HepG2 (cell line): ENCODE data around the gene SYNGR2. TPM values are rescaled to one million over a fixed set of nuclear protein-coding genes. Genes with fewer than 3 reads are reported as not detected.
A peak's percentile ranks its signal among the peaks of the same experiment; 100 is the strongest.

ENCODE experiments used
- CCAR2 ChIP-seq: fragments of 200-400 bp; formaldehyde crosslinking; optimal IDR thresholded peaks from 2 replicates; pipeline ENCODE3; 2018; ENCODE audit warnings: low read depth, mild to moderate bottlenecking, low read length, moderate library complexity
- DPF2 ChIP-seq: sonication (generic); formaldehyde crosslinking; IDR thresholded peaks from 2 replicates; pipeline ENCODE4 v1.4.0; 2020; ENCODE audit warnings: mild to moderate bottlenecking, low read depth, missing genetic modification reagents, borderline replicate concordance
- FOSL1 ChIP-seq: sonication (generic); formaldehyde crosslinking; IDR thresholded peaks from 2 replicates; pipeline ENCODE4 v1.9.0; 2021; ENCODE audit warnings: missing genetic modification reagents, borderline replicate concordance
- GABPB1 ChIP-seq: IDR thresholded peaks from 2 replicates; pipeline ENCODE4 v1.6.1; 2016; ENCODE audit warnings: mild to moderate bottlenecking, missing genetic modification reagents, moderate library complexity, missing compliant biosample characterization
- KDM5B ChIP-seq: sonication (generic); formaldehyde crosslinking; IDR thresholded peaks from 2 replicates; pipeline ENCODE4 v1.4.0; 2020; ENCODE audit warnings: missing genetic modification reagents, mild to moderate bottlenecking, borderline replicate concordance
- NKX3-1 ChIP-seq: sonication (generic); formaldehyde crosslinking; IDR thresholded peaks from 2 replicates; pipeline ENCODE4 v1.5.0; 2020; ENCODE audit warnings: missing genetic modification reagents
- NR2F6 ChIP-seq, 2 experiments: IDR thresholded peaks; 2 replicates each; pipeline ENCODE4 v1.6.1; 2016; ENCODE audit warnings: antibody characterized with exemption in 1 of 2, mild to moderate bottlenecking in 1 of 2
- RNF2 ChIP-seq: fragments of 450-650 bp; conservative IDR thresholded peaks from 2 replicates; pipeline ENCODE4 v1.6.1; 2016; ENCODE audit warnings: low read depth
- SIN3A ChIP-seq: IDR thresholded peaks from 2 replicates; pipeline ENCODE4 v1.6.1; 2011; ENCODE audit warnings: low read depth, mild to moderate bottlenecking, control low read depth, low read length, borderline replicate concordance
- TEAD3 ChIP-seq: optimal IDR thresholded peaks from 2 replicates; pipeline ENCODE3; 2016; ENCODE audit warnings: borderline replicate concordance
- ZBTB42 ChIP-seq: sonication (generic); formaldehyde crosslinking; IDR thresholded peaks from 2 replicates; pipeline ENCODE4 v1.5.0; 2020; ENCODE audit warnings: mild to moderate bottlenecking, missing genetic modification reagents
- ZNF510 ChIP-seq: sonication (generic); formaldehyde crosslinking; IDR thresholded peaks from 2 replicates; pipeline ENCODE4 v1.4.0; 2020; ENCODE audit warnings: low read depth, mild to moderate bottlenecking, missing genetic modification reagents
- ZNF567 ChIP-seq: sonication (generic); formaldehyde crosslinking; IDR thresholded peaks from 2 replicates; pipeline ENCODE4 v1.8.1; 2023; ENCODE audit warnings: mild to moderate bottlenecking, missing genetic modification reagents, borderline replicate concordance
- ZNF670 ChIP-seq: sonication (generic); formaldehyde crosslinking; IDR thresholded peaks from 2 replicates; pipeline ENCODE4 v1.8.0; 2022; ENCODE audit warnings: mild to moderate bottlenecking, missing genetic modification reagents, borderline replicate concordance
- ZNF678 ChIP-seq: sonication (generic); formaldehyde crosslinking; IDR thresholded peaks from 2 replicates; pipeline ENCODE4 v1.4.0; 2020; ENCODE audit warnings: mild to moderate bottlenecking, missing genetic modification reagents
- ZNF713 ChIP-seq: sonication (generic); formaldehyde crosslinking; IDR thresholded peaks from 2 replicates; pipeline ENCODE4 v1.4.0; 2020; ENCODE audit warnings: mild to moderate bottlenecking, missing genetic modification reagents
- ZNF782 ChIP-seq: sonication (generic); formaldehyde crosslinking; IDR thresholded peaks from 2 replicates; pipeline ENCODE4 v1.4.0; 2020; ENCODE audit warnings: missing genetic modification reagents, mild to moderate bottlenecking, borderline replicate concordance
- polyA plus RNA-seq, 8 experiments: library from polyadenylated mRNA; depleted of rRNA in 3 of 8; stranded (reverse) in 7 of 8; unstranded in 1 of 8; fragments of >200 nt; fragmentation: Illumina TruSeq in 4 of 8; extraction: Trizol in 4 of 8; gene quantifications; 2 replicates each; pipeline versions ENCODE4 v1.2.1 to v1.2.3, GENCODE V29; 2011 to 2016; ENCODE audit warnings: low read depth in 4 of 8, missing spikeins in 1 of 8, mixed read lengths in 1 of 8; ENCODE audit not compliant: insufficient read depth in 1 of 8
- total RNA-seq, 5 experiments: library from RNA; depleted of rRNA; stranded (reverse); fragments of >200 nt; fragmentation: Illumina TruSeq; extraction: Trizol; gene quantifications; 2 replicates each; pipeline ENCODE4 v1.2.3, GENCODE V29; 2016; ENCODE audit warnings: low read depth in 1 of 5
- TF ChIP-seq, protein P1 (sequence below): sonication (generic); formaldehyde crosslinking; IDR thresholded peaks from 2 replicates; pipeline ENCODE4; 2020; ENCODE audit warnings: missing genetic modification reagents, mild to moderate bottlenecking, borderline replicate concordance
- TF ChIP-seq, protein P2 (sequence below): IDR thresholded peaks from 2 replicates; pipeline ENCODE4 v1.6.1; 2018; ENCODE audit warnings: missing genetic modification reagents, mild to moderate bottlenecking, missing compliant biosample characterization
- TF ChIP-seq, protein P3 (sequence below): sonication (generic); formaldehyde crosslinking; conservative IDR thresholded peaks from 2 replicates; pipeline ENCODE4 v1.4.0; 2020; ENCODE audit warnings: missing genetic modification reagents
- TF ChIP-seq, protein P4 (sequence below): IDR thresholded peaks from 2 replicates; pipeline ENCODE4 v1.6.1; 2016; ENCODE audit warnings: mild to moderate bottlenecking, missing biosample characterization, missing genetic modification reagents
- TF ChIP-seq, protein P5 (sequence below): sonication (generic); formaldehyde crosslinking; IDR thresholded peaks from 2 replicates; pipeline ENCODE4 v1.5.0; 2020; ENCODE audit warnings: missing genetic modification reagents, mild to moderate bottlenecking, borderline replicate concordance

Gene SYNGR2
- total and polyA plus RNA-seq, 2 of the 13 experiments (the other 11 are each of a cell fraction or from before 2014, with no cell fraction given): 46.7 to 170 TPM

DNA sequence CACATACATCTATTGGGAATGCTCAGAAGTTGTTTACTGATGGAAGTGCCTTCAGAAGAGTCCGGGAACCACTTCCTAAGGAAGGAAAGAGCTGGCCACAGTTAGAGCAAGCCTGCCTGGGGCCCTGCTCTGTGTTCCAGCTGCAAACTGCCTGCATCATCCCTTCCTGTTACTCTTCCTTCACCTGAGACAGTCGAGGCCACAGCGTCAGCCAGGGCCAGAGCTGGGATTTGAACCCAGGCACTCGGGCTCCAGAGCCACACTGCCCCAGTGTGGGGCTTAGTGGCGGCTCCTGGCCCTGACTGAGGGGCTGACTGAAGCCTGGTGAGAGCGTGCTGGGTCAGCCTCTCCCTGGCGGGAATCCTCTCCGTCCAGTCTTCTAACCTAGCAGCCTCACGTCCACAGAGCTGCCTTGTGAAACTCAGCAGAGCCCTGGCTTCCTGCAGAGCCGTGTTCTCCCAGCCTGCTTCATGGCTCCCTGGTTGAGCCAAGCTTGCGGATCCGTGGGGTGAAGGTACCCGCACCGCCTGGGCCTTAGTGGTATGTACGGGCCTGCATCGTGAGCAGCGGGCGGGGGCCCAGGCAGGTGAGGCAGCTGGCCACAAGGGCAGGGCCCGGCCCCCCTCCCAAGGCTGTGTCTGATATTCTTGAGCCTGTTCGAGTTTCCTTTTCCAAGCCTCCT is 26.8 kb upstream of the SYNGR2 start (continued):
- TF ChIP-seq, protein P1, sequence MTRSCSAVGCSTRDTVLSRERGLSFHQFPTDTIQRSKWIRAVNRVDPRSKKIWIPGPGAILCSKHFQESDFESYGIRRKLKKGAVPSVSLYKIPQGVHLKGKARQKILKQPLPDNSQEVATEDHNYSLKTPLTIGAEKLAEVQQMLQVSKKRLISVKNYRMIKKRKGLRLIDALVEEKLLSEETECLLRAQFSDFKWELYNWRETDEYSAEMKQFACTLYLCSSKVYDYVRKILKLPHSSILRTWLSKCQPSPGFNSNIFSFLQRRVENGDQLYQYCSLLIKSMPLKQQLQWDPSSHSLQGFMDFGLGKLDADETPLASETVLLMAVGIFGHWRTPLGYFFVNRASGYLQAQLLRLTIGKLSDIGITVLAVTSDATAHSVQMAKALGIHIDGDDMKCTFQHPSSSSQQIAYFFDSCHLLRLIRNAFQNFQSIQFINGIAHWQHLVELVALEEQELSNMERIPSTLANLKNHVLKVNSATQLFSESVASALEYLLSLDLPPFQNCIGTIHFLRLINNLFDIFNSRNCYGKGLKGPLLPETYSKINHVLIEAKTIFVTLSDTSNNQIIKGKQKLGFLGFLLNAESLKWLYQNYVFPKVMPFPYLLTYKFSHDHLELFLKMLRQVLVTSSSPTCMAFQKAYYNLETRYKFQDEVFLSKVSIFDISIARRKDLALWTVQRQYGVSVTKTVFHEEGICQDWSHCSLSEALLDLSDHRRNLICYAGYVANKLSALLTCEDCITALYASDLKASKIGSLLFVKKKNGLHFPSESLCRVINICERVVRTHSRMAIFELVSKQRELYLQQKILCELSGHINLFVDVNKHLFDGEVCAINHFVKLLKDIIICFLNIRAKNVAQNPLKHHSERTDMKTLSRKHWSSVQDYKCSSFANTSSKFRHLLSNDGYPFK (CRISPR knock-in tag): peak; percentile 16; the same call in 1 of the 2 replicates
- TF ChIP-seq ZNF567 (CRISPR knock-in tag) (no peak), ZNF510 (CRISPR knock-in tag) (0 out of 2 replicates have a peak, but pooled peaks have one; percentile 35), CCAR2 (no peak), SIN3A (0 out of 2 replicates have a peak, but pooled peaks have one; percentile 8), RNF2 (0 out of 2 replicates have a peak, but pooled peaks have one; percentile 22), ZNF670 (CRISPR knock-in tag) (peak; percentile 29; the same call in 1 of the 2 replicates), KDM5B (CRISPR knock-in tag) (peak; percentile 44; the same call in 1 of the 2 replicates), NR2F6 (IDR thresholded peaks at IDR 0.05) (no peak), NR2F6 (CRISPR knock-in tag; IDR thresholded peaks at IDR 0.05) (no peak), ZNF678 (CRISPR knock-in tag) (no peak), GABPB1 (CRISPR knock-in tag) (peak; percentile 40; the same call in 1 of the 2 replicates), ZBTB42 (CRISPR knock-in tag) (no peak), TEAD3 (CRISPR knock-in tag) (peak; percentile 7), ZNF713 (CRISPR knock-in tag) (0 out of 2 replicates have a peak, but pooled peaks have one; percentile 60), DPF2 (no peak), FOSL1 (no peak), NKX3-1 (CRISPR knock-in tag) (no peak), ZNF782 (CRISPR knock-in tag) (peak; percentile 52; the same call in 1 of the 2 replicates)
- TF ChIP-seq, protein P2, sequence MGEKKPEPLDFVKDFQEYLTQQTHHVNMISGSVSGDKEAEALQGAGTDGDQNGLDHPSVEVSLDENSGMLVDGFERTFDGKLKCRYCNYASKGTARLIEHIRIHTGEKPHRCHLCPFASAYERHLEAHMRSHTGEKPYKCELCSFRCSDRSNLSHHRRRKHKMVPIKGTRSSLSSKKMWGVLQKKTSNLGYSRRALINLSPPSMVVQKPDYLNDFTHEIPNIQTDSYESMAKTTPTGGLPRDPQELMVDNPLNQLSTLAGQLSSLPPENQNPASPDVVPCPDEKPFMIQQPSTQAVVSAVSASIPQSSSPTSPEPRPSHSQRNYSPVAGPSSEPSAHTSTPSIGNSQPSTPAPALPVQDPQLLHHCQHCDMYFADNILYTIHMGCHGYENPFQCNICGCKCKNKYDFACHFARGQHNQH (CRISPR knock-in tag): 0 out of 2 replicates have a peak, but pooled peaks have one; percentile 20
- TF ChIP-seq, protein P3, sequence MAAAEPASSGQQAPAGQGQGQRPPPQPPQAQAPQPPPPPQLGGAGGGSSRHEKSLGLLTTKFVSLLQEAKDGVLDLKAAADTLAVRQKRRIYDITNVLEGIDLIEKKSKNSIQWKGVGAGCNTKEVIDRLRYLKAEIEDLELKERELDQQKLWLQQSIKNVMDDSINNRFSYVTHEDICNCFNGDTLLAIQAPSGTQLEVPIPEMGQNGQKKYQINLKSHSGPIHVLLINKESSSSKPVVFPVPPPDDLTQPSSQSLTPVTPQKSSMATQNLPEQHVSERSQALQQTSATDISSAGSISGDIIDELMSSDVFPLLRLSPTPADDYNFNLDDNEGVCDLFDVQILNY (CRISPR knock-in tag): 0 out of 2 replicates have a peak, but pooled peaks have one; percentile 28
- TF ChIP-seq, protein P4, sequence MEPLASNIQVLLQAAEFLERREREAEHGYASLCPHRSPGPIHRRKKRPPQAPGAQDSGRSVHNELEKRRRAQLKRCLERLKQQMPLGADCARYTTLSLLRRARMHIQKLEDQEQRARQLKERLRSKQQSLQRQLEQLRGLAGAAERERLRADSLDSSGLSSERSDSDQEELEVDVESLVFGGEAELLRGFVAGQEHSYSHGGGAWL (CRISPR knock-in tag): no peak
- TF ChIP-seq, protein P5, sequence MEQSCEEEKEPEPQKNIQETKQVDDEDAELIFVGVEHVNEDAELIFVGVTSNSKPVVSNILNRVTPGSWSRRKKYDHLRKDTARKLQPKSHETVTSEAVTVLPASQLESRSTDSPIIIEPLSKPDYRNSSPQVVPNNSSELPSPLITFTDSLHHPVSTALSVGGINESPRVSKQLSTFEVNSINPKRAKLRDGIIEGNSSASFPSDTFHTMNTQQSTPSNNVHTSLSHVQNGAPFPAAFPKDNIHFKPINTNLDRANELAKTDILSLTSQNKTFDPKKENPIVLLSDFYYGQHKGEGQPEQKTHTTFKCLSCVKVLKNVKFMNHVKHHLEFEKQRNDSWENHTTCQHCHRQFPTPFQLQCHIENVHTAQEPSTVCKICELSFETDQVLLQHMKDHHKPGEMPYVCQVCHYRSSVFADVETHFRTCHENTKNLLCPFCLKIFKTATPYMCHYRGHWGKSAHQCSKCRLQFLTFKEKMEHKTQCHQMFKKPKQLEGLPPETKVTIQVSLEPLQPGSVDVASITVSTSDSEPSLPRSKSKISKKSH (CRISPR knock-in tag): no peak
